Psoas muscle (tissue), 8 donors: ENCODE data around the gene COL8A2. TPM values are rescaled to one million over a fixed set of nuclear protein-coding genes. Genes with fewer than 3 reads are reported as not detected.

Experiments
- ATAC-seq, 4 donors: fragments of 200-7000 bp; cut with Tn5 transposase; one replicate each; pipeline ENCODE4 v1.9.1; 2020; ENCODE audit warnings: moderate library complexity in 3 of 4, mild to moderate bottlenecking in 2 of 4
- DNase-seq, 2 donors: peaks; one replicate each; pipeline ENCODE4 v3.0.0-alpha.2; 2020
- H3K27ac ChIP-seq: fragments of 200-600 bp; one replicate; pipeline ENCODE4 v1.8.0; 2022
- H3K27me3 ChIP-seq, 3 donors: fragments of 200-600 bp in 1 of 3; one replicate each; pipeline versions ENCODE4 v1.6.1 to v1.8.0; 2013 to 2022; ENCODE audit warnings: low read length in 2 of 3, mild to moderate bottlenecking in 2 of 3, moderate library complexity in 1 of 3; ENCODE audit not compliant: insufficient read depth in 3 of 3
- H3K36me3 ChIP-seq, 2 donors: fragments of 200-600 bp in 1 of 2; one replicate each; pipeline versions ENCODE4 v1.6.1 to v1.8.0; 2013 to 2022; ENCODE audit warnings: low read depth in 1 of 2, mild to moderate bottlenecking in 1 of 2, moderate library complexity in 1 of 2; ENCODE audit not compliant: insufficient read depth in 1 of 2
- H3K4me1 ChIP-seq: fragments of 200-600 bp; one replicate; pipeline ENCODE4 v1.8.0; 2022
- H3K4me3 ChIP-seq: fragments of 200-600 bp; one replicate; pipeline ENCODE4 v1.8.0; 2022; ENCODE audit warnings: mild to moderate bottlenecking
- H3K9me3 ChIP-seq: fragments of 200-600 bp; one replicate; pipeline ENCODE4 v1.8.0; 2022
- WGBS, 3 donors: extraction: QIAGEN DNeasy Blood & Tissue Kit; methylation state at CpG; one replicate each; pipeline versions ENCODE4 v1.1.6 to v1.1.7; 2013; 5-methylcytosine and 5-hydroxymethylcytosine counted together
- intact Hi-C, 2 donors: fragments of 100-400 bp; cut with DNase I; formaldehyde crosslinking; loops; one replicate each; pipeline versions ENCODE4 v1.11.0 to v1.14.2; 2022
- polyA plus RNA-seq, 3 donors: library from polyadenylated mRNA; stranded (reverse); fragments of 200-250 nt; gene quantifications; one replicate each; pipeline ENCODE4 v1.2.3, GENCODE V29; 2013
- total RNA-seq, 4 donors: library from RNA; stranded (reverse); fragmentation: NEBNext Ultra II Directional in 2 of 4; extraction: Animal tissue kit (Norgen Biotek cat#: 25700) in 2 of 4; gene quantifications; one replicate each; pipeline versions ENCODE4 v1.2.1 to v1.2.4, GENCODE V29; 2021 to 2023
- TF ChIP-seq, protein P1 (sequence below): fragments of 200-600 bp; IDR thresholded peaks from one replicate; pipeline ENCODE4 v1.8.0; 2022; ENCODE audit warnings: antibody characterized with exemption
- donor health status: healthy with polysubstance abuse.
- donor health status: DM: no; HTN: no; CAD: no; lungs with moderate emphysema.
- donor health status: Bipolar disorder and iron deficiency.
- donor health status: healthy.
- donor health status: DM: yes; HTN: yes; CAD: no.
- donor health status: DM: no; HTN: no; CAD: no.
- donor health status: DM: no; HTN: no; CAD: no.
- donor health status: DM: yes; HTN: yes; CAD: no.

Gene COL8A2
- total and polyA plus RNA-seq, 7 donors = 0.06 to 0.41 (median 0.15) TPM

DNA sequence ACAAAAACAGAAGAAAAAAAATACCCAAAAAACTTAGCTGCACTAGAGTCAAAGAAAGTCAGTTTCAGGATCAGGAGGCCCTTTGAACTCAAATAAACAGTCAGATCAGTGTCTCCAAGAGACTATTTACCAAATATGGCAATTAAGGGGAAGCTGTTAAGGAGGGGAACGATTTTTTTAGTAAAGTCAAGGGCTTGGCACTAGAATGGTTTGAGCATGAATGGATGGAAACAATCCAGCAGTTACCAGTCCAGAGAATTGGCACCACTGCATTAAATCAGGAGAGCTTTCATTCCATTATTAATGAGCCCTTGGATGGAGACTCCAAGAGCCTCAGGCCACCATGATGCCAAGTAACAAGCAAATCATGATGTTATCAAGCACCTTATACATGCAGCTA is 17.1 kb upstream of the COL8A2 start:
- H3K9me3 ChIP-seq = no peaks in the 10 kb centered on the region
- DNase-seq = no peak
- intact Hi-C loops = no loop called here
- ATAC-seq = no peak
- H3K4me1 ChIP-seq = peaks cover 28% of the 10 kb centered on the region
- TF ChIP-seq, protein P1, sequence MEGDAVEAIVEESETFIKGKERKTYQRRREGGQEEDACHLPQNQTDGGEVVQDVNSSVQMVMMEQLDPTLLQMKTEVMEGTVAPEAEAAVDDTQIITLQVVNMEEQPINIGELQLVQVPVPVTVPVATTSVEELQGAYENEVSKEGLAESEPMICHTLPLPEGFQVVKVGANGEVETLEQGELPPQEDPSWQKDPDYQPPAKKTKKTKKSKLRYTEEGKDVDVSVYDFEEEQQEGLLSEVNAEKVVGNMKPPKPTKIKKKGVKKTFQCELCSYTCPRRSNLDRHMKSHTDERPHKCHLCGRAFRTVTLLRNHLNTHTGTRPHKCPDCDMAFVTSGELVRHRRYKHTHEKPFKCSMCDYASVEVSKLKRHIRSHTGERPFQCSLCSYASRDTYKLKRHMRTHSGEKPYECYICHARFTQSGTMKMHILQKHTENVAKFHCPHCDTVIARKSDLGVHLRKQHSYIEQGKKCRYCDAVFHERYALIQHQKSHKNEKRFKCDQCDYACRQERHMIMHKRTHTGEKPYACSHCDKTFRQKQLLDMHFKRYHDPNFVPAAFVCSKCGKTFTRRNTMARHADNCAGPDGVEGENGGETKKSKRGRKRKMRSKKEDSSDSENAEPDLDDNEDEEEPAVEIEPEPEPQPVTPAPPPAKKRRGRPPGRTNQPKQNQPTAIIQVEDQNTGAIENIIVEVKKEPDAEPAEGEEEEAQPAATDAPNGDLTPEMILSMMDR = no peak
- 21 to 29% (median 25%) methylated on average over 1 of the region's 1 CpG for WGBS, 3 donors
- H3K27me3 ChIP-seq = no peaks in the 10 kb centered on the region
- peak overlapping the region; percentile 32 for H3K27ac ChIP-seq
- H3K4me3 ChIP-seq = no peak overlapping the region
- H3K36me3 ChIP-seq = peaks cover 2 to 36% of the 10 kb centered on the region in 2 donors

DNA sequence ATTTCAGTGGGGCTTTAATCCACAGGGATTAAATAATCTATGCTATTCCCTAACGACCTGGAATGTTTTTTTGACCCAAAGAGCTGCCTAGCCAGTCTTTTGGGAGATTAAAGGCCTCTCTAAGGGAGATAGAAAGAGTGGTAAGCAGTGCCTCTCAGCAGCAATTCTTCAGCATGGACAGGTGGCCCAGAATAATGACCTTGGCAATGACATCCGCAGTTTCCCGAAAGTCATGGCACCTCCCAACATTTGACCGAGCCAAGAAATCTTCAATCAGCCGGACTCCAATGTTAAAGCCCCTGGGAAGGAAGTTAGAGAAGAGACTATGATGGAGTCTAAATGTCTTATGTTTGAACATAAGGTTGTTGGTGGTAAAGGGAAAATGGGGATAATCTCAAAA is 14.5 kb upstream of the COL8A2 start:
- TF ChIP-seq, protein P1 = no peak
- no peak overlapping the region for H3K4me3 ChIP-seq
- DNase-seq (no peak), ATAC-seq (no peak)
- peaks cover 47% of the 10 kb centered on the region for H3K4me1 ChIP-seq
- H3K36me3 ChIP-seq = peaks cover 2 to 40% of the 10 kb centered on the region in 2 donors
- H3K27me3 ChIP-seq = no peaks in the 10 kb centered on the region
- 21 to 37% (median 35%) methylated on average over 5 of the region's 5 CpGs for WGBS, 3 donors
- peak overlapping the region; percentile 41 for H3K27ac ChIP-seq
- no peaks in the 10 kb centered on the region for H3K9me3 ChIP-seq
- intact Hi-C loops = loop anchor here in 1 of 2 donors (5.0 kb wide), 1 partner anchor 42 kb away; no protein-coding TSS in a partner anchor

DNA sequence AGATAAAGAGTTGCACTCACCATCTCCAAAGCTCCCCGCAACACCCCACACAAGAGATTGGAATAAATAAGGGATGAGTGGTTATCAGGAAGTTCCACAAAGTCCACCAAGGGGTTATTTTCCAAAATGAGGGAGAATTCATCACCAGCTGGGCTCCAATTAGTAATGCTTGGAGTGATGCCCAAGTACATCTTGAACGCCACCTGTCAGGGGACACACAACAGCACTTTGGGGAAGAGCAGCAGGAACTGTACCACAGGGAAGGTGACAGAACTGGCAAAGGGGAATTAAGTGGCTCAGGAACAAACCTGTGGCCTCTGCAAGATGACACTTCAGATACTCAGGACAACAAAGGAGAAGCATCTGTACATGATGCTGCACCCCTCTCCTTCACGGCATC is 12.8 kb upstream of the COL8A2 start:
- 70 to 85% (median 78%) methylated on average over 3 of the region's 3 CpGs for WGBS, 3 donors
- intact Hi-C loops = loop anchor here in 1 of 2 donors (5.0 kb wide), 1 partner anchor 40 kb away; no protein-coding TSS in a partner anchor
- H3K27me3 ChIP-seq = no peaks in the 10 kb centered on the region
- H3K9me3 ChIP-seq = no peaks in the 10 kb centered on the region
- peak overlapping the region; percentile 82 for H3K27ac ChIP-seq
- TF ChIP-seq, protein P1 = no peak
- ATAC-seq (no peak), DNase-seq (no peak)
- peaks cover 47% of the 10 kb centered on the region for H3K4me1 ChIP-seq
- no peak overlapping the region for H3K4me3 ChIP-seq
- peaks cover 2 to 40% of the 10 kb centered on the region in 2 donors for H3K36me3 ChIP-seq

DNA sequence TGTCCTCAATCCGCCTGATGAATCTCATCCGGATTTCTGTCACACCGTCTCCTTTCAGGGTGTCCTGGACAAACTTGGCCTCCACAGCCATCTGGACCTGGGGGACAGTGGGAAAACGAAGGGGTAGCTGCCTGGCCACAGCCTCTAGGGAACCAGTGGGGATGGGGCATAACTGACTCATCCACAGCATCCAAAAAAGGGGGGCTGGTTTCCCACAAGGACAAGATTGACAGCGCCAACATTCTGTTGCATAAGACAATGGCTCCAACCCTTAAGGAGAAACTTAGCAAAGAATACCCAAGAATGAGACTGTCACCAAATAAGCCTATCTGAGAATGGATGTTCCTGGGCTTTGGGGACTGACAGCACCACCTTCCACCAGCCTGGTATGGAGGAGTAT is 12.2 kb upstream of the COL8A2 start:
- no peaks in the 10 kb centered on the region for H3K27me3 ChIP-seq
- H3K27ac ChIP-seq = peak overlapping the region; percentile 82
- H3K4me3 ChIP-seq = no peak overlapping the region
- peaks cover 2 to 40% of the 10 kb centered on the region in 2 donors for H3K36me3 ChIP-seq
- intact Hi-C loops = loop anchor here in 1 of 2 donors (5.0 kb wide), 1 partner anchor 40 kb away; no protein-coding TSS in a partner anchor
- ATAC-seq = peak in 1 of 4 donors; percentile 21
- DNase-seq = no peak
- WGBS, 3 donors = 57 to 65% (median 62%) methylated on average over 5 of the region's 5 CpGs
- TF ChIP-seq, protein P1 = no peak
- H3K9me3 ChIP-seq = no peaks in the 10 kb centered on the region
- H3K4me1 ChIP-seq = peaks cover 42% of the 10 kb centered on the region

DNA sequence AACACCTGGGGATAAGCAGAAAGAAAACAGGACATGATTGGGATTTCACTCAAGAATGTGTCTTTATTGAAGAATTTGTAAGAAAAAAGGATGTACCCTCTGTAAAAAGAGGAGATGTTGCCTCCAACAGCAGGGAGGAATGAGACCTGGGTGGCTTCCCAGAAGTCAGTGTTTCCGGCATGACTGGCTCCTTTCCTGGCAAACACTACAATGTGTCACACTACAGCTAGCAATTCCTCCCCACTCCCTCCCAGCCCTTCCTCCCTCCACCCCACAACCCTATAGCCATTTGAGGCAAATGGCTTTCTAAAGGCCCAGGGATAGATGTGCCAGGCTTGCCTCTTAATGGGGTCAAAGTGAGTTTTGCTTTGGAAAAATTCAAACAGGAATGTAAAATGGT is 11.5 kb upstream of the COL8A2 start:
- Histone ChIP-seq H3K27me3 (no peaks in the 10 kb centered on the region), H3K4me1 (peaks cover 37% of the 10 kb centered on the region), H3K27ac (peak overlapping the region; percentile 82), H3K4me3 (no peak overlapping the region), H3K36me3 (peaks cover 2 to 40% of the 10 kb centered on the region in 2 donors), H3K9me3 (no peaks in the 10 kb centered on the region)
- DNase-seq (peak in 1 of 2 donors; percentile 54), ATAC-seq (peak; percentile 85 to 91 (median 89))
- 17 to 48% (median 24%) methylated on average over 1 of the region's 1 CpG for WGBS, 3 donors
- TF ChIP-seq, protein P1 = no peak
- intact Hi-C loops = loop anchor here in 1 of 2 donors (5.0 kb wide), 1 partner anchor 39 kb away; no protein-coding TSS in a partner anchor
